Neural cell (in vitro differentiated cells): Measurements from ENCODE around the gene USP34. TPM values are rescaled to one million over a fixed set of nuclear protein-coding genes. Genes with fewer than 3 reads are reported as not detected.

Experiments
- H2AFZ ChIP-seq: fragments of 200-600, 300-800 bp; sonication (generic), shearing (Covaris generic); 2 replicates; pipeline ENCODE4 v1.6.0; 2014; ENCODE audit warnings: low read depth, mild to moderate bottlenecking, antibody characterized with exemption, low read length, moderate library complexity
- H3F3A ChIP-seq: fragments of 200-600 bp; shearing (Covaris generic); 2 replicates; pipeline ENCODE4 v1.6.1; 2016; ENCODE audit warnings: mild to moderate bottlenecking, moderate library complexity, mixed read lengths, antibody characterized with exemption, low read length; ENCODE audit not compliant: insufficient read depth, poor library complexity, severe bottlenecking
- H3K27ac ChIP-seq: fragments of 200-600, 300-800 bp; sonication (generic), shearing (Covaris generic); 2 replicates; pipeline ENCODE4 v1.5.1; 2014; ENCODE audit warnings: mild to moderate bottlenecking, low read length, moderate library complexity
- H3K27me3 ChIP-seq: fragments of 300-800, 200-600 bp; sonication (generic), shearing (Covaris generic); 2 replicates; pipeline ENCODE4 v1.6.0; 2014; ENCODE audit warnings: mild to moderate bottlenecking, low read depth, low read length, moderate library complexity; ENCODE audit not compliant: insufficient read depth
- H3K36me3 ChIP-seq: fragments of 300-800, 200-600 bp; sonication (generic), shearing (Covaris generic); 2 replicates; pipeline ENCODE4 v1.5.1; 2014; ENCODE audit warnings: mild to moderate bottlenecking, antibody characterized with exemption, low read length, moderate library complexity; ENCODE audit not compliant: insufficient read depth
- H3K4me2 ChIP-seq: fragments of 300-800, 200-600 bp; sonication (generic), shearing (Covaris generic); 2 replicates; pipeline ENCODE4 v1.6.0; 2014; ENCODE audit warnings: mild to moderate bottlenecking, low read length
- H3K4me3 ChIP-seq: fragments of 300-800, 200-600 bp; sonication (generic), shearing (Covaris generic); 2 replicates; pipeline ENCODE4 v1.5.1; 2014; ENCODE audit warnings: mild to moderate bottlenecking, low read length, moderate library complexity
- H3K79me2 ChIP-seq: fragments of 200-600 bp; shearing (Covaris generic); replicated peaks from 2 replicates; pipeline ENCODE4 v1.6.0; 2014; ENCODE audit warnings: mild to moderate bottlenecking, low read length, moderate library complexity; ENCODE audit not compliant: insufficient read depth
- H3K9ac ChIP-seq: fragments of 300-800, 200-600 bp; sonication (generic), shearing (Covaris generic); 2 replicates; pipeline ENCODE4 v1.6.1; 2016; ENCODE audit warnings: mild to moderate bottlenecking, low read length, mixed read lengths
- H3K9me2 ChIP-seq: fragments of 200-600 bp; shearing (Covaris generic); 2 replicates; pipeline ENCODE4 v1.6.1; 2016; ENCODE audit warnings: mild to moderate bottlenecking, low read length, mixed read lengths; ENCODE audit not compliant: insufficient read depth
- H3K9me3 ChIP-seq: fragments of 200-600, 300-800 bp; sonication (generic), shearing (Covaris generic); 2 replicates; pipeline ENCODE4 v1.6.1; 2016; ENCODE audit warnings: mild to moderate bottlenecking, mixed run types, low read length, moderate library complexity, mixed read lengths
- H4K20me1 ChIP-seq: fragments of 200-600 bp; shearing (Covaris generic); 2 replicates; pipeline ENCODE4 v1.6.1; 2016; ENCODE audit warnings: mild to moderate bottlenecking, mixed run types; ENCODE audit not compliant: insufficient read depth
- CTCF ChIP-seq: fragments of 450-650 bp; IDR thresholded peaks from 2 replicates; pipeline ENCODE4 v1.5.1; 2014; ENCODE audit warnings: antibody characterized with exemption, mild to moderate bottlenecking, moderate library complexity; ENCODE audit not compliant: poor library complexity, severe bottlenecking
- EP300 ChIP-seq: fragments of 450-650 bp; conservative IDR thresholded peaks from 2 replicates; pipeline ENCODE4 v1.6.1; 2014; ENCODE audit warnings: antibody characterized with exemption, mild to moderate bottlenecking, moderate library complexity; ENCODE audit not compliant: poor library complexity, severe bottlenecking
- EZH2 ChIP-seq: fragments of 200-600, 300-800 bp; shearing (Covaris generic), sonication (generic); IDR thresholded peaks from 2 replicates; pipeline ENCODE4 v1.6.1; 2014; ENCODE audit warnings: antibody characterized with exemption, low read length, borderline replicate concordance, mild to moderate bottlenecking; ENCODE audit not compliant: insufficient read depth, poor library complexity, severe bottlenecking
- MXI1 ChIP-seq: fragments of 450-650 bp; conservative IDR thresholded peaks from 2 replicates; pipeline ENCODE4 v1.6.1; 2014; ENCODE audit warnings: antibody characterized with exemption, mild to moderate bottlenecking; ENCODE audit not compliant: poor library complexity, severe bottlenecking
- POLR2AphosphoS5 ChIP-seq: IDR thresholded peaks from 2 replicates; pipeline ENCODE4 v1.6.1; 2012
- RAD21 ChIP-seq: fragments of 450-650 bp; conservative IDR thresholded peaks from 2 replicates; pipeline ENCODE4 v1.6.1; 2014; ENCODE audit warnings: antibody characterized with exemption, mild to moderate bottlenecking, moderate library complexity
- REST ChIP-seq: IDR thresholded peaks from 2 replicates; pipeline ENCODE4 v1.6.1; 2012; ENCODE audit warnings: borderline replicate concordance
- SMC3 ChIP-seq: fragments of 450-650 bp; conservative IDR thresholded peaks from 2 replicates; pipeline ENCODE4 v1.6.1; 2014; ENCODE audit warnings: antibody characterized with exemption, mild to moderate bottlenecking, moderate library complexity; ENCODE audit not compliant: poor library complexity
- TAF1 ChIP-seq: IDR thresholded peaks from 2 replicates; pipeline ENCODE4 v1.6.1; 2012; ENCODE audit warnings: low read depth
- polyA plus RNA-seq: library from polyadenylated mRNA; depleted of rRNA; stranded (reverse); fragments of >200 nt; gene quantifications from 2 replicates; pipeline ENCODE4 v1.2.3, GENCODE V29; 2014

The USP34 gene
- polyA plus RNA-seq, 1 donor from 2014 or later: 87.9 TPM

- Histone ChIP-seq H3K9me2 (no peaks in the 10 kb centered on the region), H3K36me3 (peaks cover 3% of the 10 kb centered on the region), H3K27me3 (no peaks in the 10 kb centered on the region), H3K9me3 (no peaks in the 10 kb centered on the region), H3K9ac (no peak overlapping the region), H3K4me3 (no peak overlapping the region), H3K27ac (no peak overlapping the region), H2AFZ (no peak overlapping the region), H3F3A (no peaks in the 10 kb centered on the region), H4K20me1 (no peaks in the 10 kb centered on the region), H3K4me2 (no peak overlapping the region), H3K79me2 (no peaks in the 10 kb centered on the region)
- TF ChIP-seq CTCF: no peak
- no peak for TF ChIP-seq REST
- no peak for TF ChIP-seq EP300
- TF ChIP-seq SMC3: no peak
- no peak for TF ChIP-seq TAF1
- no peak for TF ChIP-seq MXI1
- TF ChIP-seq EZH2: no peak
- TF ChIP-seq RAD21: no peak
Observed at GRCh38 chr2:61291851-61292575, 178.9 kb downstream of the USP34 start.

GRCh38 chr2:61288070-61288841 is 182.6 kb downstream of the USP34 start:
- Histone ChIP-seq H3K4me2 (no peak overlapping the region), H3K9me3 (no peaks in the 10 kb centered on the region), H3K9me2 (no peaks in the 10 kb centered on the region), H3K9ac (no peak overlapping the region), H3F3A (no peaks in the 10 kb centered on the region), H4K20me1 (no peaks in the 10 kb centered on the region), H3K27me3 (no peaks in the 10 kb centered on the region), H3K4me3 (no peak overlapping the region), H3K79me2 (no peaks in the 10 kb centered on the region), H3K36me3 (peaks cover 3% of the 10 kb centered on the region), H2AFZ (no peak overlapping the region), H3K27ac (peak overlapping the region; percentile 7)
- no peak for TF ChIP-seq TAF1
- no peak for TF ChIP-seq RAD21
- TF ChIP-seq EP300: no peak
- no peak for TF ChIP-seq SMC3
- TF ChIP-seq MXI1: no peak
- TF ChIP-seq REST: no peak
- no peak for TF ChIP-seq CTCF
- TF ChIP-seq EZH2: no peak
- no peak for TF ChIP-seq POLR2AphosphoS5
